ENCODE data around the gene ETNK1. TPM values are rescaled to one million over a fixed set of nuclear protein-coding genes. Genes with fewer than 3 reads are reported as not detected.

The ETNK1 gene
- polyA plus RNA-seq, 1 of the 3 experiments (the other 2 are of a cell fraction), result 7.9 TPM

- 28% methylated on average over 3 of the region's 3 CpGs for WGBS (ENCODE audit: low lambda C conversion rate)
- no peak overlapping the region for H3K9ac ChIP-seq
- H2AFZ ChIP-seq (ENCODE audit: low read depth), result no peak overlapping the region
- DNase-seq, result no peak
- H3F3A ChIP-seq (replicated peaks; ENCODE audit: insufficient read depth), result no peaks in the 10 kb centered on the region
- no peak overlapping the region for H3K27ac ChIP-seq (ENCODE audit: low read depth in 2 of 2, low read length in 1 of 2)
- H3K4me2 ChIP-seq, result no peak overlapping the region
- H3K27me3 ChIP-seq (ENCODE audit: insufficient read depth), result no peaks in the 10 kb centered on the region
- H3K9me3 ChIP-seq, result no peaks in the 10 kb centered on the region
- no peak overlapping the region for H3K4me3 ChIP-seq (ENCODE audit: low read depth in 2 of 2, low read length in 1 of 2)
- H4K20me1 ChIP-seq (ENCODE audit: insufficient read depth), result no peaks in the 10 kb centered on the region
- H3K36me3 ChIP-seq (replicated peaks in 1 of 2; ENCODE audit: control insufficient read depth in 1 of 2, insufficient read depth in 2 of 2, low read length in 1 of 2), result no peaks in the 10 kb centered on the region
- ChIA-PET POLR2A (no interaction called here), CTCF (no interaction called here)
- TF ChIP-seq MEF2A (IDR thresholded peaks at IDR 0.05; ENCODE audit: borderline replicate concordance, low read depth), result no peak
- no peak for TF ChIP-seq USF2 (IDR thresholded peaks at IDR 0.05; ENCODE audit: borderline replicate concordance, low read depth, low read length)
- no peak for TF ChIP-seq GATA2 (CRISPR knock-in tag; IDR thresholded peaks at IDR 0.05)
- TF ChIP-seq RAD21 (IDR thresholded peaks at IDR 0.05; ENCODE audit: low read length), result no peak
- TF ChIP-seq PBX3 (IDR thresholded peaks at IDR 0.05), result no peak
- no peak for TF ChIP-seq MXI1 (IDR thresholded peaks at IDR 0.05; ENCODE audit: low read depth, low read length)
- no peak for TF ChIP-seq ZBTB33 (IDR thresholded peaks at IDR 0.05; ENCODE audit: borderline replicate concordance, low read depth)
- TF ChIP-seq YY1 (IDR thresholded peaks at IDR 0.05; ENCODE audit: low read depth), result no peak
- no peak for TF ChIP-seq POLR2AphosphoS5 (IDR thresholded peaks at IDR 0.05; ENCODE audit: low read depth, low read length)
- TF ChIP-seq TEAD4 (IDR thresholded peaks at IDR 0.05; ENCODE audit: borderline replicate concordance, insufficient read depth), result no peak
- TF ChIP-seq RCOR1 (IDR thresholded peaks at IDR 0.05; ENCODE audit: low read length), result no peak
- TF ChIP-seq IRF3 (IDR thresholded peaks at IDR 0.05; ENCODE audit: low read depth, low read length), result no peak
- TF ChIP-seq EZH2phosphoT487 (IDR thresholded peaks at IDR 0.05; ENCODE audit: borderline replicate concordance, low read depth), result no peak
- TF ChIP-seq CHD2 (IDR thresholded peaks at IDR 0.05; ENCODE audit: low read length, partially characterized antibody), result no peak
- no peak for TF ChIP-seq USF1 (IDR thresholded peaks at IDR 0.05; ENCODE audit: borderline replicate concordance, low read depth)
- no peak for TF ChIP-seq JUND (IDR thresholded peaks at IDR 0.05)
- no peak for TF ChIP-seq EP300 (IDR thresholded peaks at IDR 0.05; ENCODE audit: borderline replicate concordance in 1 of 2, low read depth in 1 of 2, low read length in 1 of 2)
- no peak for TF ChIP-seq NFIC (IDR thresholded peaks at IDR 0.05; ENCODE audit: borderline replicate concordance)
- no peak for TF ChIP-seq CTCF (IDR thresholded peaks at IDR 0.05)
- H3K9me2 ChIP-seq, result no peaks in the 10 kb centered on the region
- H3K79me2 ChIP-seq (ENCODE audit: insufficient read depth), result no peaks in the 10 kb centered on the region
- no peaks in the 10 kb centered on the region for H3K4me1 ChIP-seq (ENCODE audit: control insufficient read depth in 1 of 2, insufficient read depth in 2 of 2, low read depth in 1 of 2, low read length in 1 of 2)
Observed at GRCh38 chr12:22731236-22731635, 106.3 kb downstream of the ETNK1 start.

Measured in SK-N-SH (cell line).